GM06990 (cell line): ENCODE results near the gene TEDC1.
A peak's percentile ranks its signal among the peaks of the same experiment; 100 is the strongest.

Source experiments
- DNase-seq: peaks from one replicate; pipeline ENCODE4 v3.0.0-alpha.2; 2011; ENCODE audit not compliant: insufficient read length; ENCODE audit errors: extremely low read depth
- H3K27me3 ChIP-seq: replicated peaks from 2 replicates; pipeline ENCODE4 v1.6.0; 2011; ENCODE audit warnings: low read length; ENCODE audit not compliant: control insufficient read depth, insufficient read depth
- H3K36me3 ChIP-seq: 2 replicates; pipeline ENCODE4 v1.5.1; 2011; ENCODE audit warnings: low read length; ENCODE audit not compliant: control insufficient read depth, insufficient read depth
- H3K4me3 ChIP-seq: replicated peaks from 2 replicates; pipeline ENCODE4 v1.5.1; 2011; ENCODE audit warnings: low read depth, mild to moderate bottlenecking, control low read depth, low read length
- TF ChIP-seq, protein P1 (sequence below): IDR thresholded peaks from 2 replicates; pipeline ENCODE4 v1.5.1; 2011; ENCODE audit warnings: low read length, control low read depth, mild to moderate bottlenecking, inconsistent platforms; ENCODE audit not compliant: insufficient read depth, poor library complexity, severe bottlenecking

TEDC1 gene

DNA sequence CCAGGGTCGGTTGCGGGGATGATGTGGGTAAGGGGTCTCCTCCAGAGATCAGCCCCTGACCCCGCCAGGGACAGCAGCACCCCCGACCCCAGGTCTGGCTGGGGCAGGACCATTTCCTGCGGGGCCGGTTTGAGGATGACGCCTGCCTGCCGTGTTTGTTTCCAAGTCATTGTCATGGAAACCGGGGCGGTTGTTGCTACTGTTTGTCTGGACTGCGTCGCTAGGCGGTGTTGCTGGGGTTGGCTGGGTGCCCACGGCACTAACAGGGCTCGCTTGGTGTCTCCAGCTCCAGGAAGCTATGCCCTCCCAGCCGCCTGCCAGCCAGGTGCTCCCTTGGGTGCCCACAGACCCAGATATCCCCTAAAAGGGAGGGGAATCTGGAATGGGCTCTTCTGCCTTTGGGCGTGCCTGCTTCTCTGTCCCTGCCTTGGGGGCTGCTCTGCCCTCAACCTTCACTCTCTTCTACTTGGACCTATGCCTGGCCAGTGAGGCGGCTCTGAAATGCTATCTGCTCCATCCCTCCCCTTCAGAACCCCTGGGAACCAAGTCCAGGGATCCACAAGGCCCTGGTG is 9.1 kb upstream of the TEDC1 start:
- H3K4me3 ChIP-seq: no peak overlapping the region
- TF ChIP-seq, protein P1, sequence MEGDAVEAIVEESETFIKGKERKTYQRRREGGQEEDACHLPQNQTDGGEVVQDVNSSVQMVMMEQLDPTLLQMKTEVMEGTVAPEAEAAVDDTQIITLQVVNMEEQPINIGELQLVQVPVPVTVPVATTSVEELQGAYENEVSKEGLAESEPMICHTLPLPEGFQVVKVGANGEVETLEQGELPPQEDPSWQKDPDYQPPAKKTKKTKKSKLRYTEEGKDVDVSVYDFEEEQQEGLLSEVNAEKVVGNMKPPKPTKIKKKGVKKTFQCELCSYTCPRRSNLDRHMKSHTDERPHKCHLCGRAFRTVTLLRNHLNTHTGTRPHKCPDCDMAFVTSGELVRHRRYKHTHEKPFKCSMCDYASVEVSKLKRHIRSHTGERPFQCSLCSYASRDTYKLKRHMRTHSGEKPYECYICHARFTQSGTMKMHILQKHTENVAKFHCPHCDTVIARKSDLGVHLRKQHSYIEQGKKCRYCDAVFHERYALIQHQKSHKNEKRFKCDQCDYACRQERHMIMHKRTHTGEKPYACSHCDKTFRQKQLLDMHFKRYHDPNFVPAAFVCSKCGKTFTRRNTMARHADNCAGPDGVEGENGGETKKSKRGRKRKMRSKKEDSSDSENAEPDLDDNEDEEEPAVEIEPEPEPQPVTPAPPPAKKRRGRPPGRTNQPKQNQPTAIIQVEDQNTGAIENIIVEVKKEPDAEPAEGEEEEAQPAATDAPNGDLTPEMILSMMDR: peak; percentile 39
- peak; percentile 82 for DNase-seq
- no peaks in the 10 kb centered on the region; the same call in 1 of the 2 replicates for H3K27me3 ChIP-seq
- H3K36me3 ChIP-seq: no peaks in the 10 kb centered on the region

DNA sequence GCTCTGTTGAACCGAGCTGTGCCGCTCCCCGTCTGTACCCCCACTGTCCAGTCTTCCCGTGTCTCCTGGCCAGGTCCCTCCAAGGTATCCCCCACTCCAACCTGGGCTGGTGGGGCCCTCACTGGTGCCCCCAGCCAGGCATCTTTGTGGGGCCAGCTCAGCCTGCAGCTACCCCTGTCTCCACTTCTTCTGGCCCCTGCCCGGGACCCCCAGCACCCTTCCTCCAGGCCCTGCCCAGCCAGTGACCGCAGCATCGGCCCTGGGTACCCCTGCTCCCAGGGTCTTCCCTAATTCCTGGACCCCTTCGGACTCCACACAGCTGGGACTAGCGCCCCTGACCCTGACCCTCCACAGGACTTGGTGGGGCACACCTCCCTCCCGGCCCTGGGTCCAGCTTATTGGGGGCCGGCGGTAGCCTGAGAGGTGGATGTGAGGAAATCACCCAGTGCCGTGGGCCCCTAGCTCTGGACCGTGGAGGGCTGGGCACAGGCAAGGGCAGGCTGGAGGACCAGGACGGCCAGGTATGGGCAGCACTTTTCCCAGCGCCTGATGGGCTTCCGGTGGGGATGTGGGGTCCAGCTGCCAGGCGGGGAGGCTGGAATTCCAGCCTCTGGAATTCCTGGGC is 8.4 kb upstream of the TEDC1 start:
- TF ChIP-seq, protein P1: no peak
- H3K36me3 ChIP-seq: no peaks in the 10 kb centered on the region
- DNase-seq: no peak
- no peaks in the 10 kb centered on the region; the same call in 1 of the 2 replicates for H3K27me3 ChIP-seq
- H3K4me3 ChIP-seq: no peak overlapping the region

DNA sequence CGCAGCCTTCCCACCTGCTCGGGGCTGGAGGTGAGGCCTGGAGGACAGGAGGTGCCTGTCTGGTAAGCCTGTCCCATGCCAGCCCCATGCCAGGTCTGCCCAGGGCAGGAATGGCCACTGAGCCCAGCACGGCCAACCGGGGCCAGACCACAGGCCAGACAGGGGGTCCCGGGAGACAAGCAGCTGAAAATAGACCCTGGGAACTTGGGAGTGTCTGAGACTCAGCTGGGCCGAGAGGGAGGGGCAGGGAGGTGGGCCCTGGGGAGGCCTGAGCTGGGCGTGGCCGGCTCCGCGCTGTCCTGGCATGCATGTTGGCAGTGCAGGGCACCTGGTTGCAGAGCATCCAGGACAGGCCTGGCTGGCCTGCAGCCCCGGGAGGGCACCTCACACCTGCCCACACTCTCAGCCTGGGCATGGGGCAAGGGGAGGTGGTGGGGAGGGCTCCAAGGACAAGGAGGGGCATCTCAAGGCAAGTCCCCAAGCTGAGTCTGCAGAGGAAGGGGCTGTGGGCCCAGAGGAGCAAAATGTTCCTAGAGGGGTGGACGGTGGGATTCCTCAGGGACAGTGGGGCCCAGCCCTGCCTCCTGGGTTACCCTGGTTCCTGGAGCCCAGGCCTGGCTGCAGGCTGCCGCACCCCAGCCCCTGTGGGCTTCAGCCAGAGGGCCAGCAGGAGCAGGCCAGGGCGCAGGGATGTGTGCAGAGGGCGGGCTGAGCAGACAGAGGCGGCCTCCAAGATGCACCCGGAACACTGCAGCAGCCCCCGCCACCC is 7.6 kb upstream of the TEDC1 start:
- TF ChIP-seq, protein P1: no peak
- Histone ChIP-seq H3K4me3 (no peak overlapping the region), H3K27me3 (no peaks in the 10 kb centered on the region; the same call in 1 of the 2 replicates), H3K36me3 (no peaks in the 10 kb centered on the region)
- DNase-seq: no peak

DNA sequence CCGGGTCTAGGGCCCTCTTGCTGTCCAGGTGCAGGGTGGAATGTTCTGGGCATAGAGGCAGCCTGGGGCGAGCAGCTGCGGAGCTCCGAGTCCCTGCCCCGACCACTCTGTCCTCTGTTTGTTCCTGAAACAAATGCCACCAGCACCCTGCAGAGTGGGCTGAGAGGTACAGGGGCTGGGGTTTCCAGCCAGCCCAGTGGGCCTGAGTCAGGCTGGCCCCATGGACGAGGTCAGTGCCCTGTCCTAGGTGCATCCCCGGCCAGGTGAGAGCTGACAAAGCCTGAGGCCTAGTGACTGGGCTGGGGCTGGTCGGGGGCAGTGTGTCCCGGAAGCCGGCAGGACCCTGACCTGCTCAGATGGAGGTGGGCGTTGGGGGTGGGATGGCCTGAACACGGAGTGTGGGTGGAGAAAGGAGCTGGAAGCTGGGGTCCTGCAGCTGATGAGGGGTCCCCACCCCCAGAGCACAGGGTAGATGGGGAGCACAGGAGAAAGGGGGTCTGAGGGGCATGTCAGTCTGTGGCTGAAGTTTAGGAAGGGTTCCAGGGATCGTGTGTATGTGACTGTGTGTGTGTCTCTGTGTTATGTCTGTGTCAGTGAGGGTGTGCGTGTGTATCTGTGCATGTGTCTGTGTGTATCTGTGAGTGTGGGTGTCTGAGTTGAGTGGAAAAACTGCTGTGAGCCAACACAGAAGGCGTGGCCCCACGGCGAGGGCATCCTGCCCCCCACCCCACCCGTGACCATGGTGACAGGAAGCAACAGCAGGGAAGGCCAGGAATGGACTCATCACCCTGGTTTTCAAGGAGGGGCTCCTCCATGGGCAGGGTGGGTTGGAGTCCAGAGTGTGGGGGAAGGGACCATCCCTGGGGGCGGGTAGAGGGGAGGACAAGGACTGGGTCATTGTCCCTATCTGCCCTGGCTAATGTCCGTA is 6.7 kb upstream of the TEDC1 start:
- DNase-seq: no peak
- Histone ChIP-seq H3K36me3 (no peaks in the 10 kb centered on the region; the same call in 1 of the 2 replicates), H3K27me3 (no peaks in the 10 kb centered on the region; the same call in 1 of the 2 replicates), H3K4me3 (no peak overlapping the region)
- TF ChIP-seq, protein P1: no peak

DNA sequence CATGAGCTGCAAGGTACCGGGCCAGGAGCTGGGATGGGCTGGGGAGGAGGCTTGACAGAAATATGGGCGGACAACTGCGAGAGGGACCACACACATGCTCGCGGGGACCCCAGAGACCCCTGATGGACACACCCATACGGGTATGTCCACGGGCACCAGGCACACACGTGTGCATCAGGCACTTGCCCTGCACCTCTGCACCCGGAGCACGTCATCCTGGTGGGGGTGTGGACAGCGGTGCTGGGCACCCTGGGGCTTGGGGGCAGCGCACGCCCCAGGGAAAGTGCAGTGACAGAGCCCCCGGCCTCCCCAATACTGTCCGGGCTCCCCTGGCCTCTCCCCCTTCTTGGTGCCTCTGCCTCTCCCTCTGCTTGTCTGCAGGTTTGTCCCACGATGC is 6.1 kb upstream of the TEDC1 start:
- no peak for DNase-seq
- TF ChIP-seq, protein P1: no peak
- Histone ChIP-seq H3K27me3 (no peaks in the 10 kb centered on the region), H3K36me3 (no peaks in the 10 kb centered on the region; the same call in 1 of the 2 replicates), H3K4me3 (no peak overlapping the region)
